GM23248 (cell line): ENCODE data around the gene KIFAP3. TPM values are rescaled to one million over a fixed set of nuclear protein-coding genes. Genes with fewer than 3 reads are reported as not detected.
"Not testable (repeated sequence)": the region's sequence is repeated elsewhere in the genome, so short reads cannot be mapped to it uniquely, and the experiment has no call there.

Experiments used
- DNase-seq: peaks from one replicate; pipeline ENCODE4 v3.0.0-alpha.2; 2015
- H2AFZ ChIP-seq: fragments of 200-600 bp; sonication (generic); 2 replicates; pipeline ENCODE4 v1.6.1; 2016; ENCODE audit warnings: antibody characterized with exemption
- H3F3A ChIP-seq: fragments of 200-600 bp; sonication (generic); 2 replicates; pipeline ENCODE4 v1.6.1; 2016; ENCODE audit warnings: mild to moderate bottlenecking, antibody characterized with exemption, mixed run types; ENCODE audit not compliant: insufficient read depth
- H3K27ac ChIP-seq: fragments of 200-600 bp; sonication (generic); 2 replicates; pipeline ENCODE4 v1.5.1; 2016; ENCODE audit warnings: mild to moderate bottlenecking
- H3K27me3 ChIP-seq: fragments of 200-600 bp; sonication (generic); replicated peaks from 2 replicates; pipeline ENCODE4 v1.6.1; 2016; ENCODE audit warnings: mild to moderate bottlenecking; ENCODE audit not compliant: insufficient read depth
- H3K36me3 ChIP-seq: fragments of 200-600 bp; sonication (generic); 2 replicates; pipeline ENCODE4 v1.6.1; 2016; ENCODE audit warnings: low read depth, mild to moderate bottlenecking
- H3K4me1 ChIP-seq: fragments of 200-600 bp; sonication (generic); 2 replicates; pipeline ENCODE4 v1.6.1; 2016; ENCODE audit warnings: mild to moderate bottlenecking; ENCODE audit not compliant: insufficient read depth
- H3K4me2 ChIP-seq: fragments of 200-600 bp; sonication (generic); one replicate; pipeline ENCODE4 v1.6.1; 2016; ENCODE audit warnings: mild to moderate bottlenecking; ENCODE audit not compliant: unreplicated experiment
- H3K4me3 ChIP-seq: fragments of 200-600 bp; sonication (generic); 2 replicates; pipeline ENCODE4 v1.5.1; 2016; ENCODE audit warnings: mild to moderate bottlenecking
- H3K79me2 ChIP-seq: fragments of 200-600 bp; sonication (generic); 2 replicates; pipeline ENCODE4 v1.6.1; 2016; ENCODE audit warnings: mild to moderate bottlenecking; ENCODE audit not compliant: insufficient read depth
- H3K9ac ChIP-seq: fragments of 200-600 bp; sonication (generic); 2 replicates; pipeline ENCODE4 v1.6.1; 2016; ENCODE audit warnings: mild to moderate bottlenecking
- H3K9me2 ChIP-seq: fragments of 200-600 bp; sonication (generic); 2 replicates; pipeline ENCODE4 v1.6.1; 2016; ENCODE audit warnings: mixed run types, mild to moderate bottlenecking, moderate library complexity; ENCODE audit not compliant: insufficient read depth
- H3K9me3 ChIP-seq: fragments of 200-600 bp; sonication (generic); one replicate; pipeline ENCODE4 v1.6.1; 2017; ENCODE audit warnings: low read depth
- H4K20me1 ChIP-seq: fragments of 200-600 bp; sonication (generic); 2 replicates; pipeline ENCODE4 v1.6.0; 2016; ENCODE audit not compliant: insufficient read depth
- EZH2 ChIP-seq: fragments of 200-600 bp; sonication (generic); IDR thresholded peaks from 2 replicates; pipeline ENCODE4 v1.6.1; 2018; ENCODE audit warnings: antibody characterized with exemption, mild to moderate bottlenecking; ENCODE audit not compliant: insufficient read depth, poor library complexity, severe bottlenecking
- EZH2phosphoT487 ChIP-seq: fragments of 200-600 bp; sonication (generic); IDR thresholded peaks from 2 replicates; pipeline ENCODE4 v1.6.1; 2018; ENCODE audit warnings: antibody characterized with exemption, moderate library complexity, mild to moderate bottlenecking, low read depth; ENCODE audit not compliant: insufficient read depth
- WGBS, 2 experiments: methylation state at CpG; one replicate each; pipeline ENCODE4 v1.1.6; 2015 to 2017; ENCODE audit warnings: low lambda C conversion rate in 2 of 2, low coverage in 1 of 2; ENCODE audit errors: missing lambda C conversion rate in 2 of 2; 5-methylcytosine and 5-hydroxymethylcytosine counted together
- in situ Hi-C: fragments of 300-500 bp; cut with MboI; formaldehyde crosslinking; loops from 2 replicates; pipeline ENCODE4 v1.15.0; 2020
- polyA plus RNA-seq: library from polyadenylated mRNA; unstranded; fragments of >200 nt; fragmentation: Nextera tagmentation; extraction: Ambion mirVana; gene quantifications from 2 replicates; pipeline ENCODE4 v1.2.1, GENCODE V29; 2016
- total RNA-seq: library from RNA; depleted of rRNA; stranded (reverse); fragments of >200 nt; shearing (Covaris generic); gene quantifications from 2 replicates; pipeline ENCODE4 v1.2.3, GENCODE V29; 2014

The KIFAP3 gene
- total and polyA plus RNA-seq, 2 experiments from 2014 or later = 23.1 to 30.7 TPM

GRCh38 chr1:170097449-170097948 lies 23.0 kb upstream of the KIFAP3 start:
- in situ Hi-C loops = no loop called here
- Histone ChIP-seq H3K27ac (no peak overlapping the region), H4K20me1 (no peaks in the 10 kb centered on the region), H3K4me3 (no peak overlapping the region), H3K4me2 (no peak overlapping the region), H3K9ac (no peak overlapping the region), H2AFZ (no peak overlapping the region; the same call in 1 of the 2 replicates), H3K27me3 (no peaks in the 10 kb centered on the region), H3K79me2 (no peaks in the 10 kb centered on the region), H3K9me2 (no peaks in the 10 kb centered on the region), H3K9me3 (no peaks in the 10 kb centered on the region), H3K4me1 (no peaks in the 10 kb centered on the region), H3F3A (no peaks in the 10 kb centered on the region), H3K36me3 (no peaks in the 10 kb centered on the region)
- TF ChIP-seq EZH2phosphoT487 (no peak), EZH2 (no peak)
- 13 to 18% methylated on average over 4 of the region's 4 CpGs for WGBS, 2 experiments
- DNase-seq = no peak

- H3K9me2 ChIP-seq = no peaks in the 10 kb centered on the region
- H3K4me1 ChIP-seq = no peaks in the 10 kb centered on the region
- no peak overlapping the region for H2AFZ ChIP-seq
- no peak for DNase-seq
- TF ChIP-seq EZH2 = no peak
- TF ChIP-seq EZH2phosphoT487 = no peak
- H3K4me2 ChIP-seq = no peak overlapping the region
- H3K4me3 ChIP-seq = no peak overlapping the region
- H3K27me3 ChIP-seq = no peaks in the 10 kb centered on the region
- H3K9me3 ChIP-seq = no peaks in the 10 kb centered on the region
- no peaks in the 10 kb centered on the region for H4K20me1 ChIP-seq
- H3K9ac ChIP-seq = no peak overlapping the region
- H3F3A ChIP-seq = no peaks in the 10 kb centered on the region
- no peak overlapping the region for H3K27ac ChIP-seq
- H3K79me2 ChIP-seq = no peaks in the 10 kb centered on the region
- H3K36me3 ChIP-seq = no peaks in the 10 kb centered on the region
- in situ Hi-C loops = no loop called here
- WGBS, 2 experiments = 64 to 72% methylated on average over 4 of the region's 4 CpGs
These were observed 22.4 kb upstream of the KIFAP3 start for GRCh38 chr1:170096806-170097340.

- H3K9ac ChIP-seq = no peak overlapping the region
- H3K79me2 ChIP-seq = no peaks in the 10 kb centered on the region
- no peaks in the 10 kb centered on the region for H3K9me3 ChIP-seq
- H3F3A ChIP-seq = no peaks in the 10 kb centered on the region
- H2AFZ ChIP-seq = no peak overlapping the region
- H3K4me1 ChIP-seq = no peaks in the 10 kb centered on the region
- in situ Hi-C loops = no loop called here
- no peaks in the 10 kb centered on the region for H4K20me1 ChIP-seq
- no peak overlapping the region for H3K4me3 ChIP-seq
- TF ChIP-seq EZH2 = no peak
- no peak for TF ChIP-seq EZH2phosphoT487
- no peak for DNase-seq
- H3K27ac ChIP-seq = no peak overlapping the region
- H3K36me3 ChIP-seq = no peaks in the 10 kb centered on the region
- H3K27me3 ChIP-seq = no peaks in the 10 kb centered on the region
- H3K9me2 ChIP-seq = no peaks in the 10 kb centered on the region
- H3K4me2 ChIP-seq = no peak overlapping the region
These were observed 21.7 kb upstream of the KIFAP3 start for GRCh38 chr1:170095976-170096748.

- H3K4me2 ChIP-seq, H2AFZ ChIP-seq, H3K36me3 ChIP-seq, H3K9ac ChIP-seq, in situ Hi-C loops, H3K27ac ChIP-seq, H3K9me2 ChIP-seq, H3K79me2 ChIP-seq, H3K4me1 ChIP-seq, H3F3A ChIP-seq, H4K20me1 ChIP-seq, H3K27me3 ChIP-seq, DNase-seq, H3K4me3 ChIP-seq, H3K9me3 ChIP-seq: not testable (repeated sequence)
- 82 to 86% methylated on average over 24 to 29 of the region's 31 CpGs for WGBS, 2 experiments
These were observed 20.5 kb upstream of the KIFAP3 start for GRCh38 chr1:170094697-170095616.
